AG09309 (cell line): Measurements from ENCODE around the gene LCORL.

Experiments used
- DNase-seq: peaks from one replicate; pipeline ENCODE4 v3.0.0-alpha.2; 2010; ENCODE audit warnings: low read depth
- H3K4me3 ChIP-seq: 2 replicates; pipeline ENCODE4 v1.5.1; 2011; ENCODE audit warnings: mild to moderate bottlenecking, low read depth, low read length, moderate library complexity; ENCODE audit not compliant: control insufficient read depth
- CTCF ChIP-seq: IDR thresholded peaks from 2 replicates; pipeline ENCODE4 v1.5.1; 2011; ENCODE audit warnings: mild to moderate bottlenecking, low read depth, low read length, inconsistent platforms; ENCODE audit not compliant: insufficient read depth, control insufficient read depth; ENCODE audit errors: missing control alignments

Gene LCORL

GRCh38 chr4:17894421-17894820, 127.1 kb downstream of the LCORL start:
- H3K4me3 ChIP-seq = no peak overlapping the region
- no peak for TF ChIP-seq CTCF
- DNase-seq = no peak

GRCh38 chr4:17889692-17890091, 131.9 kb downstream of the LCORL start:
- TF ChIP-seq CTCF = no peak
- no peak overlapping the region for H3K4me3 ChIP-seq
- no peak for DNase-seq

GRCh38 chr4:17884511-17884910, 137.0 kb downstream of the LCORL start:
- no peak for DNase-seq
- TF ChIP-seq CTCF = no peak
- no peak overlapping the region for H3K4me3 ChIP-seq

GRCh38 chr4:17884063-17884462, 137.5 kb downstream of the LCORL start:
- DNase-seq = no peak
- TF ChIP-seq CTCF = no peak
- H3K4me3 ChIP-seq = no peak overlapping the region

GRCh38 chr4:17877661-17878060, 143.9 kb downstream of the LCORL start:
- DNase-seq = no peak
- TF ChIP-seq CTCF = no peak
- no peak overlapping the region for H3K4me3 ChIP-seq

- no peak overlapping the region for H3K4me3 ChIP-seq
- DNase-seq = no peak
- TF ChIP-seq CTCF = no peak
Observed at GRCh38 chr4:17876943-17877342, 144.6 kb downstream of the LCORL start.

GRCh38 chr4:17875402-17876070, 146.0 kb downstream of the LCORL start:
- DNase-seq = no peak
- TF ChIP-seq CTCF = no peak
- no peak overlapping the region for H3K4me3 ChIP-seq
